Measurements from ENCODE around the gene TRIM65. TPM values are rescaled to one million over a fixed set of nuclear protein-coding genes. Genes with fewer than 3 reads are reported as not detected.

TRIM65 gene
- total and polyA plus RNA-seq, 2 of the 13 experiments (the other 11 are each of a cell fraction or from before 2014, with no cell fraction given): 10.3 to 22.4 TPM

GRCh38 chr17:75877752-75878173 is 19.0 kb downstream of the TRIM65 start (continued):
- TF ChIP-seq RERE (CRISPR knock-in tag; IDR thresholded peaks at IDR 0.05; ENCODE audit: low read depth) (0 out of 2 replicates have a peak, but pooled peaks have one; percentile 25), ZNF382 (CRISPR knock-in tag; IDR thresholded peaks at IDR 0.05; ENCODE audit: borderline replicate concordance) (no peak), GMEB1 (CRISPR knock-in tag; IDR thresholded peaks at IDR 0.05; ENCODE audit: borderline replicate concordance) (no peak), HDAC1 (CRISPR knock-in tag; IDR thresholded peaks at IDR 0.05) (peak; percentile 27; the same call in 1 of the 2 replicates), ATF3 (CRISPR knock-in tag; IDR thresholded peaks at IDR 0.05) (no peak), HOXA9 (CRISPR knock-in tag; IDR thresholded peaks at IDR 0.05; ENCODE audit: borderline replicate concordance) (peak; percentile 88; the same call in 1 of the 2 replicates), TBP (CRISPR knock-in tag; IDR thresholded peaks at IDR 0.05) (0 out of 2 replicates have a peak, but pooled peaks have one; percentile 23), SATB2 (CRISPR knock-in tag; IDR thresholded peaks at IDR 0.05) (peak; percentile 48; the same call in 1 of the 2 replicates), NFIC (IDR thresholded peaks at IDR 0.05; ENCODE audit: low read length) (no peak), ZNF232 (CRISPR knock-in tag; IDR thresholded peaks at IDR 0.05; ENCODE audit: borderline replicate concordance) (no peak), ZNF275 (CRISPR knock-in tag; IDR thresholded peaks at IDR 0.05; ENCODE audit: borderline replicate concordance) (no peak; the same call in none of the 2 replicates), MLLT10 (CRISPR knock-in tag; IDR thresholded peaks at IDR 0.05) (0 out of 2 replicates have a peak, but pooled peaks have one; percentile 12), HMGXB4 (CRISPR knock-in tag; IDR thresholded peaks at IDR 0.05; ENCODE audit: borderline replicate concordance in 1 of 2, low read depth in 1 of 2) (peak; percentile 85 to 99), MAFG (CRISPR knock-in tag; IDR thresholded peaks at IDR 0.05) (no peak), ZKSCAN5 (CRISPR knock-in tag; IDR thresholded peaks at IDR 0.05) (no peak), MAZ (IDR thresholded peaks at IDR 0.05; ENCODE audit: borderline replicate concordance, low read depth, low read length) (0 out of 2 replicates have a peak, but pooled peaks have one; percentile 26), MAZ (CRISPR knock-in tag; IDR thresholded peaks at IDR 0.05; ENCODE audit: low read depth) (peak; percentile 75), GTF3A (CRISPR knock-in tag; conservative IDR thresholded peaks at IDR 0.05) (peak; percentile 66; the same call in 1 of the 2 replicates), TSC22D2 (CRISPR knock-in tag; IDR thresholded peaks at IDR 0.05; ENCODE audit: borderline replicate concordance) (no peak)

Measured in HepG2 (cell line).